ENCODE measurements around the gene PPP1R15B. TPM values are rescaled to one million over a fixed set of nuclear protein-coding genes. Genes with fewer than 3 reads are reported as not detected.

The PPP1R15B gene
- total and polyA plus RNA-seq, 2 of the 4 experiments (the other 2 are of a cell fraction), result 14.9 to 15.0 TPM

GRCh38 chr1:204380293-204380831 is 31.3 kb downstream of the PPP1R15B start:
- no peak for DNase-seq
- Histone ChIP-seq H2BK120ac (ENCODE audit: low read depth, low read length) (no peak overlapping the region), H3K4me3 (ENCODE audit: insufficient read depth, low read depth, low read length) (no peak overlapping the region), H4K5ac (ENCODE audit: low read depth, low read length) (no peak overlapping the region), H3K9ac (ENCODE audit: low read depth, low read length) (no peak overlapping the region), H3K27me3 (ENCODE audit: control insufficient read depth, insufficient read depth, low read length) (peaks cover 73% of the 10 kb centered on the region), H2BK15ac (ENCODE audit: low read depth, low read length) (no peak overlapping the region), H3K27ac (ENCODE audit: insufficient read depth, low read length) (no peak overlapping the region), H2AK5ac (ENCODE audit: low read depth, low read length) (no peak overlapping the region), H3K14ac (replicated peaks; ENCODE audit: low read depth, low read length) (no peak overlapping the region), H3K4me2 (ENCODE audit: low read depth, low read length) (no peak overlapping the region), H3K4me1 (ENCODE audit: control insufficient read depth, insufficient read depth, low read length) (peaks cover 3% of the 10 kb centered on the region; the same call in 1 of the 2 replicates), H4K20me1 (ENCODE audit: insufficient read depth, low read length) (no peaks in the 10 kb centered on the region), H3K4ac (ENCODE audit: low read depth, low read length) (no peak overlapping the region), H3K9me1 (ENCODE audit: insufficient read depth, low read length) (no peaks in the 10 kb centered on the region), H3K18ac (ENCODE audit: low read depth, low read length) (no peak overlapping the region), H2AFZ (replicated peaks; ENCODE audit: low read length, poor library complexity) (no peak overlapping the region), H2BK5ac (ENCODE audit: low read depth, low read length, poor library complexity, severe bottlenecking) (no peak overlapping the region), H3K79me1 (ENCODE audit: low read depth in 1 of 2, low read length in 2 of 2) (no peaks in the 10 kb centered on the region), H4K8ac (ENCODE audit: low read depth in 2 of 2, low read length in 2 of 2) (no peak overlapping the region), H3K23ac (ENCODE audit: low read depth, low read length) (no peak overlapping the region), H3K9me3 (ENCODE audit: control insufficient read depth, insufficient read depth, low read length) (no peaks in the 10 kb centered on the region), H3K56ac (ENCODE audit: extremely low read depth, insufficient read depth, low read length) (no peak overlapping the region), H3K36me3 (ENCODE audit: control insufficient read depth, insufficient read depth, low read length) (no peaks in the 10 kb centered on the region), H4K91ac (ENCODE audit: insufficient read depth, low read depth, low read length) (no peak overlapping the region), H2BK20ac (ENCODE audit: low read depth, low read length) (no peak overlapping the region), H2AK9ac (replicated peaks; ENCODE audit: low read depth, low read length, poor library complexity) (no peak overlapping the region)
- BruUV-seq (replicated peaks), result no TSS peak
- ChIA-PET POLR2A (ENCODE audit: unreplicated experiment) (no interaction called here), CTCF (interaction anchor here (0.6 to 1.6 kb wide), 2 partner anchors 18 to 307 kb away, joined by 3 read pairs; partner anchors contain the start of gene SOX13)
- no peak for ATAC-seq (ENCODE audit: low read depth)
- WGBS, 2 experiments (ENCODE audit: extremely low coverage in 2 of 2, insufficient read length in 1 of 2), result 83% methylated on average over 1 of the region's 8 CpGs; no CpG with 5 or more reads in 1 of the 2 experiments
- in situ Hi-C loops (cut with MboI; ENCODE audit: low sequenced_read_pairs) (no loop called here), dilution Hi-C loops (cut with HindIII; ENCODE audit: low sequenced_read_pairs, unreplicated experiment) (loop anchor here (25.0 kb wide), 2 partner anchors 218 to 518 kb away; partner anchors contain the start of genes ETNK2, REN and SNRPE), intact Hi-C loops (cut with micrococcal nuclease) (no loop called here)
- TF ChIP-seq MAZ (IDR thresholded peaks at IDR 0.05; ENCODE audit: borderline replicate concordance, low read depth, low read length) (no peak), MXI1 (IDR thresholded peaks at IDR 0.05; ENCODE audit: borderline replicate concordance, low read depth, low read length) (no peak), MAFK (IDR thresholded peaks at IDR 0.05; ENCODE audit: low read depth, low read length) (no peak), RCOR1 (IDR thresholded peaks at IDR 0.05; ENCODE audit: insufficient replicate concordance, low read length) (no peak), CEBPB (IDR thresholded peaks at IDR 0.05; ENCODE audit: low read depth, low read length) (no peak), RFX5 (IDR thresholded peaks at IDR 0.05; ENCODE audit: low read depth, low read length) (no peak), FOS (IDR thresholded peaks at IDR 0.05; ENCODE audit: low read depth, low read length) (no peak), CTCF (conservative IDR thresholded peaks at IDR 0.05; ENCODE audit: low read depth, low read length) (no peak), POLR2A (IDR thresholded peaks at IDR 0.05; ENCODE audit: low read depth, low read length) (no peak), ELK1 (IDR thresholded peaks at IDR 0.05; ENCODE audit: borderline replicate concordance, low read depth, low read length) (no peak), RAD21 (IDR thresholded peaks at IDR 0.05; ENCODE audit: low read length) (no peak), USF2 (IDR thresholded peaks at IDR 0.05; ENCODE audit: low read depth, low read length) (no peak), BHLHE40 (IDR thresholded peaks at IDR 0.05; ENCODE audit: low read depth, low read length) (no peak), CHD1 (IDR thresholded peaks at IDR 0.05; ENCODE audit: low read depth, low read length) (no peak), SMC3 (IDR thresholded peaks at IDR 0.05; ENCODE audit: low read depth, low read length) (no peak), NFE2L2 (IDR thresholded peaks at IDR 0.05; ENCODE audit: low read depth, low read length) (no peak)
